Measurements from ENCODE around the gene KLK3. TPM values are rescaled to one million over a fixed set of nuclear protein-coding genes. Genes with fewer than 3 reads are reported as not detected.

KLK3 gene
- total RNA-seq, 1 donor from 2014 or later = not detected

- no peaks in the 10 kb centered on the region for H3K9me3 Mint-ChIP-seq
- peak; percentile 78 for DNase-seq (ENCODE audit: low spot score)
- no peaks in the 10 kb centered on the region for H3K36me3 Mint-ChIP-seq (ENCODE audit: low read depth)
- intact Hi-C loops (cut with micrococcal nuclease) = loop anchor here (1.0 kb wide), 2 partner anchors 19 to 32 kb away; no protein-coding TSS in a partner anchor
- H3K4me1 Mint-ChIP-seq (ENCODE audit: low read depth) = peaks cover 16% of the 10 kb centered on the region
- no peak overlapping the region for H3K27ac Mint-ChIP-seq
- H3K4me3 Mint-ChIP-seq = peak overlapping the region; percentile 84
- H3K27me3 Mint-ChIP-seq (ENCODE audit: insufficient read depth) = peaks cover 31% of the 10 kb centered on the region
Observed at GRCh38 chr19:50835785-50836542, 18.8 kb upstream of the KLK3 start.

- H3K4me3 Mint-ChIP-seq = peak overlapping the region; percentile 84
- peaks cover 29% of the 10 kb centered on the region for H3K27me3 Mint-ChIP-seq (ENCODE audit: insufficient read depth)
- intact Hi-C loops (cut with micrococcal nuclease) = loop anchor here (1.0 kb wide), 2 partner anchors 19 to 32 kb away; no protein-coding TSS in a partner anchor
Observed at GRCh38 chr19:50836543-50837195, 18.0 kb upstream of the KLK3 start.

GRCh38 chr19:50837300-50837699, 17.4 kb upstream of the KLK3 start:
- Mint-ChIP-seq H3K9me3 (no peaks in the 10 kb centered on the region), H3K27me3 (ENCODE audit: insufficient read depth) (peaks cover 28% of the 10 kb centered on the region), H3K36me3 (ENCODE audit: low read depth) (no peaks in the 10 kb centered on the region), H3K4me1 (ENCODE audit: low read depth) (peaks cover 16% of the 10 kb centered on the region), H3K27ac (peak overlapping the region; percentile 32), H3K4me3 (peak overlapping the region; percentile 84)
- no peak for DNase-seq (ENCODE audit: low spot score)
- intact Hi-C loops (cut with micrococcal nuclease) = no loop called here

More at GRCh38 chr19:50836543-50837195, 18.0 kb upstream of the KLK3 start:
- DNase-seq (ENCODE audit: low spot score) = no peak
- H3K9me3 Mint-ChIP-seq = no peaks in the 10 kb centered on the region
- H3K27ac Mint-ChIP-seq = peak overlapping the region; percentile 32
- no peaks in the 10 kb centered on the region for H3K36me3 Mint-ChIP-seq (ENCODE audit: low read depth)
- H3K4me1 Mint-ChIP-seq (ENCODE audit: low read depth) = peaks cover 16% of the 10 kb centered on the region

- intact Hi-C loops (cut with micrococcal nuclease) = no loop called here
- H3K27ac Mint-ChIP-seq = no peak overlapping the region
- H3K36me3 Mint-ChIP-seq (ENCODE audit: low read depth) = no peaks in the 10 kb centered on the region
- H3K27me3 Mint-ChIP-seq (ENCODE audit: insufficient read depth) = peaks cover 23% of the 10 kb centered on the region
- DNase-seq (ENCODE audit: low spot score) = no peak
- peak overlapping the region; percentile 17 for H3K4me3 Mint-ChIP-seq
- no peaks in the 10 kb centered on the region for H3K9me3 Mint-ChIP-seq
- peaks cover 16% of the 10 kb centered on the region for H3K4me1 Mint-ChIP-seq (ENCODE audit: low read depth)
Observed at GRCh38 chr19:50838239-50838638, 16.5 kb upstream of the KLK3 start.

- Mint-ChIP-seq H3K27ac (no peak overlapping the region), H3K9me3 (no peaks in the 10 kb centered on the region), H3K4me1 (ENCODE audit: low read depth) (peaks cover 16% of the 10 kb centered on the region), H3K27me3 (ENCODE audit: insufficient read depth) (peaks cover 19% of the 10 kb centered on the region), H3K36me3 (ENCODE audit: low read depth) (no peaks in the 10 kb centered on the region), H3K4me3 (no peak overlapping the region)
- DNase-seq (ENCODE audit: low spot score) = no peak
- intact Hi-C loops (cut with micrococcal nuclease) = no loop called here
Observed at GRCh38 chr19:50839712-50840655, 14.7 kb upstream of the KLK3 start.

GRCh38 chr19:50842130-50842529, 12.6 kb upstream of the KLK3 start:
- intact Hi-C loops (cut with micrococcal nuclease) = no loop called here
- Mint-ChIP-seq H3K27ac (no peak overlapping the region), H3K4me1 (ENCODE audit: low read depth) (peaks cover 5% of the 10 kb centered on the region), H3K27me3 (ENCODE audit: insufficient read depth) (peaks cover 19% of the 10 kb centered on the region), H3K4me3 (no peak overlapping the region), H3K36me3 (ENCODE audit: low read depth) (no peaks in the 10 kb centered on the region), H3K9me3 (no peaks in the 10 kb centered on the region)
- no peak for DNase-seq (ENCODE audit: low spot score)

- intact Hi-C loops (cut with micrococcal nuclease) = no loop called here
- H3K9me3 Mint-ChIP-seq = no peaks in the 10 kb centered on the region
- H3K27me3 Mint-ChIP-seq (ENCODE audit: insufficient read depth) = peaks cover 17% of the 10 kb centered on the region
- no peak overlapping the region for H3K4me3 Mint-ChIP-seq
- peaks cover 2% of the 10 kb centered on the region for H3K4me1 Mint-ChIP-seq (ENCODE audit: low read depth)
- no peak overlapping the region for H3K27ac Mint-ChIP-seq
- H3K36me3 Mint-ChIP-seq (ENCODE audit: low read depth) = no peaks in the 10 kb centered on the region
- no peak for DNase-seq (ENCODE audit: low spot score)
Observed at GRCh38 chr19:50843205-50843604, 11.5 kb upstream of the KLK3 start.

GRCh38 chr19:50843701-50844221, 11.0 kb upstream of the KLK3 start:
- Mint-ChIP-seq H3K4me3 (no peak overlapping the region), H3K27ac (no peak overlapping the region), H3K27me3 (ENCODE audit: insufficient read depth) (peaks cover 15% of the 10 kb centered on the region), H3K36me3 (ENCODE audit: low read depth) (no peaks in the 10 kb centered on the region), H3K4me1 (ENCODE audit: low read depth) (no peaks in the 10 kb centered on the region), H3K9me3 (no peaks in the 10 kb centered on the region)
- no peak for DNase-seq (ENCODE audit: low spot score)
- intact Hi-C loops (cut with micrococcal nuclease) = no loop called here

- no peaks in the 10 kb centered on the region for H3K9me3 Mint-ChIP-seq
- intact Hi-C loops (cut with micrococcal nuclease) = no loop called here
- H3K4me1 Mint-ChIP-seq (ENCODE audit: low read depth) = no peaks in the 10 kb centered on the region
- H3K4me3 Mint-ChIP-seq = no peak overlapping the region
- H3K27me3 Mint-ChIP-seq (ENCODE audit: insufficient read depth) = peaks cover 15% of the 10 kb centered on the region
- no peak for DNase-seq (ENCODE audit: low spot score)
- no peaks in the 10 kb centered on the region for H3K36me3 Mint-ChIP-seq (ENCODE audit: low read depth)
- H3K27ac Mint-ChIP-seq = no peak overlapping the region
Observed at GRCh38 chr19:50844296-50844935, 10.3 kb upstream of the KLK3 start.

- intact Hi-C loops (cut with micrococcal nuclease) = no loop called here
- Mint-ChIP-seq H3K27ac (no peak overlapping the region), H3K9me3 (no peaks in the 10 kb centered on the region), H3K4me3 (no peak overlapping the region), H3K4me1 (ENCODE audit: low read depth) (no peaks in the 10 kb centered on the region), H3K27me3 (ENCODE audit: insufficient read depth) (peaks cover 7% of the 10 kb centered on the region), H3K36me3 (ENCODE audit: low read depth) (no peaks in the 10 kb centered on the region)
- DNase-seq (ENCODE audit: low spot score) = no peak
Observed at GRCh38 chr19:50850738-50851137, 4.0 kb upstream of the KLK3 start.

- no peaks in the 10 kb centered on the region for H3K36me3 Mint-ChIP-seq (ENCODE audit: low read depth)
Observed at GRCh38 chr19:50851620-50852019, 3.1 kb upstream of the KLK3 start.

GRCh38 chr19:50857366-50857765, 2.7 kb downstream of the KLK3 start:
- H3K36me3 Mint-ChIP-seq (ENCODE audit: low read depth) = no peaks in the 10 kb centered on the region

More at GRCh38 chr19:50851620-50852019, 3.1 kb upstream of the KLK3 start:
- Mint-ChIP-seq H3K27me3 (ENCODE audit: insufficient read depth) (peaks cover 9% of the 10 kb centered on the region), H3K4me3 (no peak overlapping the region), H3K9me3 (no peaks in the 10 kb centered on the region), H3K27ac (no peak overlapping the region), H3K4me1 (ENCODE audit: low read depth) (no peaks in the 10 kb centered on the region)
- intact Hi-C loops (cut with micrococcal nuclease) = no loop called here
- no peak for DNase-seq (ENCODE audit: low spot score)

More at GRCh38 chr19:50857366-50857765, 2.7 kb downstream of the KLK3 start:
- no peak for DNase-seq (ENCODE audit: low spot score)
- intact Hi-C loops (cut with micrococcal nuclease) = no loop called here
- Mint-ChIP-seq H3K27me3 (ENCODE audit: insufficient read depth) (peaks cover 12% of the 10 kb centered on the region), H3K9me3 (peaks cover 13% of the 10 kb centered on the region), H3K27ac (no peak overlapping the region), H3K4me3 (no peak overlapping the region), H3K4me1 (ENCODE audit: low read depth) (no peaks in the 10 kb centered on the region)

Data from activated T-helper 1 cell treated with anti-CD3 and anti-CD28 coated beads, Interleukin-12 subunit alpha, Interleukin-12 subunit beta, Interleukin-2, Interleukin-4 antibody, amounts not matched to agents 30 ng/mL and 10 ng/mL and 1 ng/mL, durations not matched to agents 14 hours and 24 hours and 36 hours (primary cell).